CD4-positive, alpha-beta T cell treated with Interferon gamma for 1 hour (primary cell): Measurements from ENCODE around the gene AP3D1.

Experiments used
- DNase-seq: peaks from one replicate; pipeline ENCODE4 v3.0.0-alpha.2; 2020

Gene AP3D1

DNA sequence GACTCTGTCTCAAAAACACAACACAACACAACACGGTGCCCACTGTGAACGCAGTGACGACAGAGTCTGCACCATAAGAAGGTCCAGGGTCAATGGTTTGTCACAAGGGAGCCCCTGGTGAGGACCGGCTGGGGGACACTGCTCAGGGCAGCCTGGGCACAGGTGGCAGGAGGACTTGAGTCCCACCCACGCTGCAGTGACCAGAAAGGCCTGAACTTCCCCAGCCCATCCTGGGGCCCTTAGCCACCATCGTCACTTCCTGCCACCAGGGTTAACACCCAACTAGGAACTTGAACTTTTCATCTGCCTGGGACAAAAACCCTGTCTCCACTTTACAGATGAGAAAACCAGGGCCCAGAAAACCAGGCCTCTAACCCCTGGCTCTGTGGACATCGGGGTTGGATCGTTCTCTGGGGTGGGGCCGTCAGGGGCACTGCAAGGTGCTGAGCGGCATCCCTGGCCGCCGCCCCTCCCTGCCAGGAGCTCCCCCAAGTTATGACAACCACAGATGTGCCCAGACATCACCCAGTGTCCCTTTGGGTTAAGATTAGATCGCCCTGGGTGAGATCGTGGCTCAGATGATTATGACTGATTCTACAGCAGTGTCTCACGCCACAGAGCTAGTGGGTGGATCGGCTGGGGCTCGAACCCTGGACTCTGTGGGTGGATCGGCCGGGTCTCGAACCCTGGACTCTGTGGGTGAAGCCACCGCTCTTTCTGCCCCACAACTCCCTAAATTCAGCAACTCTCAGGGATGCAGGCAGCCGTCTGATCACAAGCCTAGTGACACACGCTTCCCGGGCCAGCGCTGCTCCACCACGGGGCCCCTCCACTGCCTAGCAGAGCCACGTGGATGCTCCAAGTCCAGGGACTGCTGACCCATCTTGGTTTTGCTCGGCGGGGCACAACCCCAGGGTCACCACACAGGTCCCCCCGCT lies 69.2 kb downstream of the AP3D1 start:
- DNase-seq: peak; percentile 74

DNA sequence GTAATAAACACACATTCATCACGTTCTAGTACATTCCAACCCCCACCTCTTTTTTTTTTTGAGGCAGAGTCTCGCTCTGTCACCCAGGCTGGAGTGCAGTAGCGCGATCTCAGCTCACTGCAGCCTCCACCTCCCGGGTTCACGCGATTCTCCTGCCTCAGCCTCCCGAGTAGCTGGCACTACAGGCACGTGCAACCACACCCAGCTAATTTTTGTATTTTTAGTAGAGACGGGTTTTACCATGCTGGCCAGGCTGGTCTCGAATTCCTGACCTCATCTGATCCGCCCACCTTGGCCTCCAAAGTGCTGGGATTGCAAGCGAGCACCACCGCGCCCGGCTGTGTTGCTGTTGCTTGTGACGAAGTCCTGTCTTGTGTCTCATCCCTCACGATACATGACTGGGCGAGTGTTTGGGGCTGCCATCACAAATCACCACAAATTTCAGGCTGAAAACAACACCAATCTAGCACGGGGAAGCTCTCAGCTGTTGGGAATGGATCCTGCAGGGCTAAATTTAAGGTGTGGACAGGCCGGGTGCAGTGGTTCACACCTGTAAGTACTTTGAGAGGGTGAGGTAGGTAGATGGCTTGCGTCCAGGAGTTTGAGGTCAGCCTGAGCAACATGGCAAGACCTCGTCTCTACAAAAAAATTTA lies 70.9 kb downstream of the AP3D1 start:
- no peak for DNase-seq

DNA sequence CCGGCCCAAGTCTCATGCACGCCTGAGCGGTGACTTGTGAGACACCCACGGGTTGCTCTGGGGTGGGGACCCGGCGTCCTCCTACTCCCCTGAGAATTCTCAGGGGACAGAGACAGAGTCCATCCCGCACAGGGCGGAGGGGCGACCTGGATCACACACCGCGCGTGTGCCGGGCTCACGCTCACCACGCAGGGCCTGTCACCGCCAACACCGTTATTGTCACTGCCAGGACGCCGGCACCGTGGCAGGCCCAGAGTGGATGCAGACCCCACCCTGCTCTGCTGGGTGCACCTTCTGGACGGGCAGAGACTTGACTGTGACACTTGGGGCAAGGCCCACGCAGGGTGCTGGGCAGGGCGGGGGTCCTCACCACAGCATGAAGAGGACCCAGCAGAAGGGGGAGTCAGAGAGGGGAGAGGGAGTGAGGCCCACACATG lies 71.5 kb downstream of the AP3D1 start:
- DNase-seq: no peak

DNA sequence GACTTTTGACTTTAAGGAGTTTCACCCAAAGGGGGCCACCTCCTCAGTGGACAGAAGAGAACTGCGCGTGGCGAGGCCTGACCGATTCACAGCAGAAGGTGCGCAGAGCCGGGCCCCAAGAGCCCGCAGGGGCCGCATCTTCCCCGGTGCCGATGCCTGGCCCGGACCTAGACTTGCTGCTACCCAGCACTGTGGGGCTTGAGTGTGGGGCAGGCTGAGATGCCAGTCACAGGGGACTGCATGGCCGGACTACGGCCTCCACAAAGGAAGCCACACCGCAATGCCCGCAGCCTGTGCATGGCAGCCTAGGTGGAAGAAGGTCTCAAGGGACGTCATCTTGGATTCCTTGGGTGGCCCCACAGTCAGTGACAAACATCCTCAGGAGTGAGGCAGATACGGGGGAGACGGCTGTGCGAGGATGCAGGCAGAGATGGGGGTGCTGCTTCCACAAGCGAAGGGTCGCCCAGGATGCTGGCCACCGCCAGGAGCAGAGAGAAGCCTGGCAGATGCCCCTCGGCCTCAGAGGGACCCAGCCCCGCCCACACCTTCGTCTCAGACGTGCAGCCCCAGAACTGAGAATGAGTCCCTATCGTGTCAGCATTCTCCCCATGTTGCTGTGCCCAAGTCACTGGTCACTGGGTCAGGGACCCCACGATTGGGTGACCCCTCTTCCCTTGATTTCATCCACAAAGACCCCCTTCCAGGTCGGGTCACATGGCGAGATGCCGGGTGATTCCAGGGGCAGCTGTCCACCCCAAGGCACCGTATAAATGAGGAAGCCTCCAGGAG lies 72.1 kb downstream of the AP3D1 start:
- DNase-seq: no peak

DNA sequence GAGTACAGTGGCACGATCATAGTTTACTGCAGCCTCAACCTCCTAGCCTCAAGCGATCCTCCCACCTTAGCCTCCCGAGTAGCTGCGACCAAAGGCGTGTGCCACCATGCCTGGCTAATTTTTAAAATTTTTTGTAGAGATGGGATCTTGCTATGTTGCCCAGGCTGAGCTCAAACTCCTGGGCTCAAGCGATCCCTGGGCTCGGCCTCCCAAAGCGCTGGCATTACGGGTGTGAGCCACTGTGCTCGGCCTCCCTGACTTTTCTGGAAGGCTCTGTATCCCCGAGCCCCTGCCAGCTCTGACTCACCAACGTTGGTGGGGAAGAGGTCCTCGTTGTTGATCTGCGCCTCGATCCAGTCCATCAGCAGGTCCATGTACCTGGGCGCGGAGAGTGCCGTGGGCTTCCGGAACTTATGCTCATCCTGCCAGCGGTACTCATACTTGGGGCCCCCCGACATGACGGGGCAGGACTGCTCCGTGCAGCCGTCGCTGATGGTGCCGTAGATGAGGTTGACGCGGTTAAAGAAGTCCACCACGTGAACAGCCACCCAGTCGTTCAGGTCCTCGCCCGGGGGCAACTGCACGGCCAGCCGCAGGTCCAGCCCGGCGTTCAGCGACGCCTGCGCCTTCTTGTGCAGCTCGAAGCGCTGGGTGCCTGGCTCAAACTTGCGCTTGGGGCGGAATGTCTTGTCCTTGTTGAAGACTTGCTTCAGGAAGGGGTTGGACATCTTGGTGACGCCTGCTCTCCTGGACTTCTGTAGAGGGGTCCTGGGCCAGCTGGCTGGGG lies 73.3 kb downstream of the AP3D1 start:
- DNase-seq: no peak

DNA sequence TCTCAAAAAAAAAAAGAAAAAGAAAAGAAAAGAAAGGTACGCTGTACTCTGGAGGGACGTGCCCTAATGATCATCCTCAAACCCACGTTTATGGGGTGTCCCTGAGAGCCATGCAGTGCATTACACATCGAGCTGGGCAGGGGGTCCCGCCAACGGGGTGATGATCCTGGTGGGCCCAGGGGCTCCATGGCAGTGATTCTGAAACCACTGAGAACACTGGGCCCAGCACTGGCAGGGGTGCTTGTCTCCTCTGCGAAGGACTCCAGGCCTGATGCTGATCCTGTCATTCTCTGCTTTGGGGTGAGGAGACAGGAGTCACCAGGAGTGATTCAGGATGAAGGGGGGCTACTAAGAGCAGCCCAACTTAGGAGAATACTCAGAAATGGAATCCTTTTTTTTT lies 74.0 kb downstream of the AP3D1 start:
- DNase-seq: no peak

DNA sequence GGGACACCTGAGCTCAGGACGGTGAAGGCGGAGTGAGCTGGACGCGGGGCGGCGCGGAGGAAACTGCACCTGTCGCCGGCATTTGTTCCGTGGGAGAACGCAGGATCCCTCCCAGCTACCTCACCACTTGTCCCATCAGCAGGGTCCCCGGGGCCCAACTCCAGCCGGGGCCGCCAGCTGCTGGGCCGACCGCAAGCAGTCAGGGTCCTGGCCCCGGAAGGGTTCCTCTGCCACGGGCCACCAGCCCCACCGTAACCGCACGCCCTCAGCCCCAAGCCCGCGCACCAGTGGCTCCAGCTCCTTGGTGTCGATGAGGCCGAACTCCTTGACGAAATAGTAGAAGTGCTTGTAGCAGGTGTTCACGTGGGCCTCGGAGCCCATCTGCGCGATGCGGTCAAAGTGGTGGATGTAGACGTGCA lies 74.8 kb downstream of the AP3D1 start:
- no peak for DNase-seq

DNA sequence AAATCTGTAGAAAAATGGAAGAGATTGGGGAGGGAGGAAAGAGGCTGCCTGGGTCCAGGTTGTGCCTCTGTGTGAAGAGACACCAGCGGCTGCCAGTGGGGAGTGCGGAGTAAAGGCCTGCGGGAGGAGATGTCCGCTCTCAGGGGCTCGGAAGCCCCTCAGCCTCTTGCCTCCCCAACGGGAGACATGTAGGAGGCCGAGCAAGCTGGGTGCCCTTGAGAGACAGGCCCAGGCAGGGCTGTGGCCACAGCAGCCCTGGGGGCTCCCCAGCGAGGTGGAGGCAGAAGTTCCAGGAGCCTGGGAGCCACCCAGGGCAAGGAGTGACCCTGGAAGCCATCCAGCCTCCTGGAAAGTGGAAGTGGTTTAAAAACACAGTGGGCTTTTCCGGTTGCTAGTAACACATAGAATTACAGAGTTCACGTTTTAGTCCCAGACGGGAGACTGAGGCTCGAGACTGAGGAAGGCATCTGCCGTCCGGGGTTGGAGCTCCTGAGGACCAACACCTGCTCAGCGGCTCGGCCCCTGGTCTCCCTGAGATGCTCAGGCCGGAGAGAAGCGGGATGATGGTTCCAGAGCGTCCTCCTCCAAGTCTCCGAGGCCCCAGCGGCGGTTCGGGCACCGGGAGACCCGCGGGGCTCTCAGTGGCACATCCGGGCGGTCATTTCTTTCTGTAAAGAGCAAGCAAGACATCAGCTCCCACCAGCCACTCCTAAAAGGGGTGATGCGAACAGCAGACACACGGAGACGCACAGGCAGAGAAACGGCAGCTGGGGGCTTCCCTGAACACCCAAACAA lies 78.4 kb downstream of the AP3D1 start:
- DNase-seq: no peak

DNA sequence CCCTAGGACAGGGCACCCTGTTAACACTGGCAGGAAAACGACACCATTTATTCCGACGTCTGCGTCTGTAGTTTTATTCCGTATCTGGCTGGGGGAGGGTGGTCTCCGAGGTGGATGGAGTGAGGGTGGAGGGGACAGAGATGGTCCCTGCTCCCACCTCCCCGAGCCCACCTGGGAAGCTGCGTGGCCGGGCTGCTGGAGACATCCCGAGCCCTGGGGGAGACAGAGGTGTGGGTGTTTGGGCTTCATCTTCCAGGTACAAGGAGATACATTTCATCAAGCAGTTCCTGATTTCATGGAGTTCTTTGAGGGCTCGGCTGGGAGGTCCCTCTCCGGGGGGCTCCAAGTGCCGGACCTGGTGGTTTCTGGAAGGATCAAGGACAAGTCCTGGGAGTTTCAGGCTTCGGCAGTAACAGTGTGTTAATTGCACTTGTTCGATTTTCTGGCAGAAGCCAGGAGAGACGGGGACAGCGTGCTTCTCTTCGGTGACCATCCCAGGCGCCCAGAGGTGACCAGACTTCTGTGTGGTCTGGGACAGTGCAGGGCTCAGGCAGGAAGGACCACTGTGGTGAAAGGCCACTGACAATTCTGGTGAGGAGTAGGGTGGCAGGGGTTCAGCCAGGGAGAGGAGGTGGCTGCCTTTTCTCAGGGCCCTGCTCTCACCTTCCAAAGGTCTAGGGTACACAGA lies 80.2 kb downstream of the AP3D1 start:
- no peak for DNase-seq

DNA sequence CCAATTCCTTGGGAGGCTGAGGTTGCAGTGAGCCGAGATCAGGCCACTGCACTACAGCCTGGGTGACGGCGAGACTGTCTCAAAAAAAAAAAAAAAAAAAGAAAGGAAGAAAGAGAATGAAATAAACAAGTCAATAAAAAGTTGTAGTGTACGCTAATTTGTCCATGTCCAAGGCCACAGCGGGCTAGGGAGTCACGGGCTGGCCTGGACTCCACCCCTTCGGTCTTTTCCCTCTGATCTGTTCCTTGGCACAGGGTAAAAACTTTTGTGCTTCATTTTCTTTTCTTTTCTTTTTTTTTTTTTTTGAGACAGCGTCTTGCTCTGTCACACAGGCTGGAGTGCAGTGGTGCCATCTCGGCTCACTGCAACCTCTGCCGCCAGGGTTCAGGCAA lies 80.9 kb downstream of the AP3D1 start:
- DNase-seq: no peak

DNA sequence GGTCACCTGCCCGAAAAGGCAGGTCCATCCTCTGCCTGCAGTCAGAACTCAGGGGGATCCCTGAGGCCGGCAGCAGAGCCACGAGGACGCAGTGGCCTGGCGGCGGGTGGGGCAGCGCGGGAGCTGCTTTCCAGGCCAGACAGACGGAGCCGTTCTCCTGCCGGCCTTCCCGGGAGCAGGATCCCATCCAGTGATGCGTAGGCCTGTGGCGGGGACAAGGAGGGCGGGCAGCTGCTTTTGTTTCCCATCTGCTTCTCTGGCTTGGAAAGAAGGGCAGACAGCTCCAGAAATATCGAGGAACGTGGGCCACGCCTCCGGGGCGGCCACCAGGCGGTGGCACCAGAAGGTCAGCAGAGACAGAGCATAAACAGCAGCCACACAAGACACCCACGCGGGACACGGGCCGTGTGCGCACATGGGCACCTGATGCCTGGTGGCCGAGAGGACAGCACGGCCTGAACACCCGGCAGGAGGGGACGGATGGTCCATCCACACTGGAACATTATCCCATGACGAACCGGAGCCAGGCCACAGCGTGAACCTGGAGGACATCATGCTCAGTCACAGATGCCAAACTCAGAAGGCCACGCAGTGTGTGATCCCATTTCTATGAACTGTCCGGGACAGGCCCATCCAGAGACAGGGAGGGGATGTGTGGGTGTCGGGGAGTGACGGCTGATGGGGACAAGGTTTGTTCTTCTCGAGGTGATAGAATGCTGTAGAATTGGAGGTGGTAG lies 86.4 kb downstream of the AP3D1 start:
- DNase-seq: no peak

DNA sequence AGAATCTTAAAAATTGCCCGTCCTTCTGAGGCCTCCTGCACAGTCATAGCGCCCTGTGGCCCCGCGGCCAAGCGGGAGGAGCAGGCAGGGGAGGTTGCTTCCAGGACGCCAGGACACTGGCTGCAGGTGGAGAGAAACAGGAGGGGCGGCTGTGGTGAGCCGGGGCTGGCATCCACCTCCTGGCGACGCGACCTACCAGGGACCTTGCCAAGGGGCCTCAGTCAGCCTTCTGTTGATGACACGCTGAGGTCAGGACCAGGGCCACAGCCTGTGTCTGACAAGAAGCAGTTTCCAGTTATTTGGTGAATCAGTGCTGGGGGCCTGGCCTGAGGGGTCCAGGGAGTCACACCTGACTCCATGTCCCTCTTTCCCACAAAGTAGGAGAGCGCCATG lies 87.0 kb downstream of the AP3D1 start:
- no peak for DNase-seq

DNA sequence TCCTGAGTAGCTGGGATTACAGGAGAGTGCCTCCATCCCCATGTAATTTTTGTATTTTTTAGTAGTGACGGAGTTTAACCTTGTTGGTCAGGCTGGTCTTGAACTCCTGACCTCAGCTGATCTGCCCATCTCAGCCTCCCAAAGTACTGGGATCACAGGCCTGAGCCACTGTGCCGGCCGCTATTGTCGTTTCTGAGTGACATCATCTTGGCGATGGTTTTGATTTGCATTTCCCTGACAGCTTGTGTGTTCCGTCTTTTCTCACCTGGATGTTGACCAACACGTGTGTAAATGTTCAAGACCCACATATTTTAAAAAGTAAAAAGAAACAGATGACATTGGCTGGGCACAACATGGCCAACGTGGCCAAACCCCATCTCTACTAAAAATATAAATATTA lies 87.5 kb downstream of the AP3D1 start:
- DNase-seq: no peak

DNA sequence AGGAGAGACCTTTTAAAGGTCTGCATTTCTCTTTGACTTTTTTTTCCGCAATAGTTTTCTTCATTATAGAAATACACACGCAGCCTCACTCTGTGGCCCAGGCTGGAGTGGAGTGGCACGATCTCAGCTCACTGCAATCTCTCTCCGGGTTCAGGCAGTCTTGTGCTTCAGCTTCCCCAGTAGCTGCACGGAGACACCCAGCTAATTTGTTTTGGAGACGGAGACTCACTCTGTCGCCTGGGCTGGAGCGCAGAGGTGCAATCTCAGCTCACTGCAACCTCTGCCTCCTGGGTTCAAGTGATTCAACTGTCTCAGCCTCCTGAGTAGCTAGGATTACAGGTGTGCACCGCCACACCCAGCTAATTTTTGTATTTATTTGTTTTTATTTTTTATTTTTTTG lies 88.6 kb downstream of the AP3D1 start:
- no peak for DNase-seq

DNA sequence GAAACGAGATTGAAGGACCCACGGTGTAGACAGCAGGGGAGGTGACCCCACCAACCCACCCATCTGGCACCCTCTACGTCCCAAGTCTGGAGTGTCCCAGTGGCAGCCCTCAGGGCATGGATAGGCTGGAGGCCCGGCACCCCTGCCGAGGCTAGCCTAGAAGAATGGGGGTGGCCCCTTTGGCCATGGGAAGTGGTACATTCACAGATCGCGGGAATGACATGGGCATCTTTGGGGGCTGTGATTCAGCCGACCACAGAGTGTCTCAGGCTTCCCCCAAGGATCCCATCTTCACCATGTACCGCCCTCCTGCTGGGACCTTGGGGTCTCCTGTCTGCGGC lies 89.0 kb downstream of the AP3D1 start:
- DNase-seq: no peak

DNA sequence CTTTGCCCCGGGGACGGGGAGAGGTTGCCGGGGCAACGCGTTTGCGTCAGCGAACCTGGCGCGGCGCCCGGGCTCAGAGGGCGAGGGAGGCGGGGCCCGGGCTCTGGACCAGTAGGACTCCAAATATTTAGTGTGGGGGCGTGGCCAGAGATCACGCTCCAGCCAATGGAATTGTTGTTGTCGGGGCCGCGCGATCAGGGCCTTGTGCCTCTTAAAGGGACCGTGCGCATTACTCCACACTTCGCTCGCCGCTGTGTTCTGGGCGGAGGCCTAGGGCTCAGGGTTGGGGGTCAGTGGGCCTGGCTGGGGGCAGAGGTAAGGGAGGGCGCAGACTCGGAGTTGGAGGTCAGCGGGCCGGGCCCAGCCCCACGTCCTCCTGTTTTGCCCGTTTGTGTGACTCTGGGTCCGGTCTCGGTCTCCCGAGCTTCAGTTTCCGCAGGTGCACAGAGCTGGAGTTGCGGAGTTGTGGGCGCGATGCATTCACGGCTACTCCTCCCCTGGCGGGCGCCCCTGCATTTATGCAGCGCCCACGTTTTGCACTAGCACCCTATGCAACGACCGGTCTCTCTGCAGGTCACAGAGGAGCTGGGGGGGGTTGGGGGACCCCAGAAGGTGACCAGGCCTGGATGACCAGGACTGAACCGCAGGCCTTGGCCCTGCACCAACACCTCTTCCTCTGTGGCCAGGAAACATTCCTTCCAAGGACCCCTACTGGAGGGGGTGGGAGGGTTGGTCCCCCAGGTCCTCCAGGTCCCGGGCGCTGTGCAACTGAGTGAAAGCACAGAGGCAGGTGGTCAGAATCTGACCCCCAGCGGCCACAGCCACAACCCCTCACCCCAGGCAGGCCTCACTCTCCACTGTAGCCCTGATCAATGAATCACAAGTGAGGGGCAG lies 89.6 kb downstream of the AP3D1 start:
- peak; percentile 99 for DNase-seq

DNA sequence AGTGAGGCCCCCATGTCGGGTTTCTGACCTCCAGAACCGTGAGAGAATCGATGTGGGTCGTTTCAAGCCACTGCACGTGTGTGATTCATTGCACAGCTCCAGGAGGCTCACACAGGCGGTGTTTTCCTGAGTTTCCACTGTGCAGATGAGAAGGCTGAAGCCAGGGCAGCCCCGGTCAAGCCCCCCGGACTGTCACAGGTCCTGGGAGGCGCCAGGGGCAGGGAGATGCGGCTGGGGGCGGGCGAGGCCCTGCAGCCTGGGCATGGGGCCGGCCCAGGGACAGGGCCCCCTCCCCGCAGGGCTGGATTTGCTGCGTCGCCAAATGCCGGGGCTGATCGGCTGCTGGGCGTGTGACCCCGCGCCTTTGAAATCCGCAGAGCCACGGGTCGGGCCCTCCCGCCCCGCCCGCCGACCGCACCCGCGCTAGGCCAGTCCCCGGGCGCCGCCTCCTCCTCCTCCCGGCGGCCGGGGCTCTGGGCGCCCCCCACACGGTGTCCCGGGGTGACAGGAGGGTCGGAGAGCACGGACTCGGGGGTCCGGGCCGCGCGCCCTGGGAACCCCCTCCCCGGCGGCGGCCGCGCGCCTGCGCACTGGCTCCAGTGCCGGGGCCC lies 90.4 kb downstream of the AP3D1 start:
- DNase-seq: no peak

DNA sequence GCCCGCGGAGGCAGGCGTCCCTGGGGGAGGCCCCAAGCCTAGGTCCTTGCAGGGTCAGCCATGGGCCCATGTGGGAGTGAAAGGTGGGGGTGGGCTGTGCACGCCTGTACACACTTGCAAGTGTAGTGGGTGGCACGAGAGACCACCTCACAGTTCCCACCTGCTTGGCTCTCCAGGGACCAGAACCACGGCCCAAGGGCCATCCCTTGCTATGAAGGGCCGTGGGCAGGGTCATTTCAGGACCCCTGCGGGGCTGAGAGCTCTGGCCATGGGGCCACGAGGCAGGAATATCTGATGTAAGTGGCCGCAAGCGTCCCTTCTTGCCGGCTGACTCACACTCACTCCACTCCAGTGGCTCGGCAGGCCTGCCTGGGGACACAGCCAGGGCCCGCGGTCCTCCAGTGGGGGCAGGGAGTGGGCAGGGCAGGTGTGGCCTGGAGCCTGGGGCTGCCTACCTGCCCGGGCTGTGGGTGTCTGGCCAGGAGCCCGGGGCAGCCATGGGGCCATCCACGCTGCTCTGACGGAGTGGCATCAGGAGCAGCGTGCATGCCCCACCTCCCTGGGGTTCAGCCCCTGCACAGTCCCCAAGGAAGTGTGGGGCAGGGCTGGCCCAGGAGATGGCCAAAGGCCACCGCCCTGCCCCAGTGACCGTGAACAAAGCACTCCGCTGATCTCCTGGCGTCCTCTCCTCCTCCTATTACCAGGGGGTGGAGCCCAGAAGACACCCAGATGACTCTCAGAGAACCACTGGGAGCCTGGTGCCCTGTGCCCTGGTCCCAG lies 91.8 kb downstream of the AP3D1 start:
- no peak for DNase-seq
